Measurements from ENCODE around the gene SCN10A.
A peak's percentile ranks its signal among the peaks of the same experiment; 100 is the strongest.

- TF ChIP-seq SMC3 (IDR thresholded peaks at IDR 0.05) (no peak), CTCF (IDR thresholded peaks at IDR 0.05) (peak; percentile 76), HDAC2 (IDR thresholded peaks at IDR 0.05) (no peak), MAX (IDR thresholded peaks at IDR 0.05) (peak; percentile 98), POLR2A (IDR thresholded peaks at IDR 0.05; ENCODE audit: low read length) (no peak), RNF2 (IDR thresholded peaks at IDR 0.05; ENCODE audit: borderline replicate concordance, low read depth) (no peak), MYC (IDR thresholded peaks at IDR 0.05; ENCODE audit: borderline replicate concordance, low read length) (no peak; the same call in 1 of the 2 replicates), HOXB5 (CRISPR knock-in tag; IDR thresholded peaks at IDR 0.05) (no peak), RAD21 (conservative IDR thresholded peaks at IDR 0.05 in 1 of 2, IDR thresholded peaks at IDR 0.05 in 1 of 2) (peak; percentile 60 to 68)
Observed at GRCh38 chr3:38651153-38651789, 164.7 kb downstream of the SCN10A start.

All from A549 (cell line).